Spleen (tissue), 7 donors: Measurements from ENCODE around the gene GNAI1.

Experiments
- POLR2A ChIP-seq, 3 donors: fragments of 450-650 bp; IDR thresholded peaks; one replicate each; pipeline ENCODE4 v1.5.1; 2017; ENCODE audit warnings: antibody characterized with exemption in 3 of 3, mild to moderate bottlenecking in 1 of 3
- TF ChIP-seq, protein P1 (sequence below), 11 experiments: fragments of 200-600 bp in 7 of 11; fragments of 450-650 bp in 4 of 11; sonication (generic) in 4 of 11; IDR thresholded peaks in 8 of 11; conservative IDR thresholded peaks in 3 of 11; 1 replicate in 7 of 11; 2 replicates in 4 of 11; pipeline versions ENCODE4 v1.4.0 to v1.8.0; 2016 to 2021; ENCODE audit warnings: antibody characterized with exemption in 11 of 11, inconsistent platforms in 4 of 11, mild to moderate bottlenecking in 1 of 11
- donor health status: DM: no; HTN: no; CAD: no; lungs with moderate emphysema.
- donor health status: DM: no; HTN: no; CAD: no.
- donor health status: DM: no; HTN: no; CAD: no.

DNA sequence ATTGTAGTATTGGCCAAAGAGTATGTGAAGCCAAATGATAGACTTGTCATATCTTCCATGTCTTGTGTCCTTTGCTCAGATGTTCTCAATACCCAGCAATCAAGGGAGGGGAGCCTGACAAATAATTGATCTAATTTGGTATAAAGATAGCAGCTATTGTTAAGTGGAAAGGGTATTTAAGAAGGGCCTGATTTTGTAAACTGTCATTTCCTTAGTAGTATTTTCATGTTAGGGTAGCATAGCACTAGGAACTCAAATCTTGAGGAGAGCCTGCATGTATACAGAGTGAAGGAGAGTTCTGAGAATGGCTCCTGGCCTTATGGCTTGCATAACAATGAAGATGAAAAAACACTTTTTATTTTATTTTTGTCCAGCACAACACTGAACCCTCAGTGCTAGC, 53.1 kb downstream of the GNAI1 start:
- TF ChIP-seq, protein P1, sequence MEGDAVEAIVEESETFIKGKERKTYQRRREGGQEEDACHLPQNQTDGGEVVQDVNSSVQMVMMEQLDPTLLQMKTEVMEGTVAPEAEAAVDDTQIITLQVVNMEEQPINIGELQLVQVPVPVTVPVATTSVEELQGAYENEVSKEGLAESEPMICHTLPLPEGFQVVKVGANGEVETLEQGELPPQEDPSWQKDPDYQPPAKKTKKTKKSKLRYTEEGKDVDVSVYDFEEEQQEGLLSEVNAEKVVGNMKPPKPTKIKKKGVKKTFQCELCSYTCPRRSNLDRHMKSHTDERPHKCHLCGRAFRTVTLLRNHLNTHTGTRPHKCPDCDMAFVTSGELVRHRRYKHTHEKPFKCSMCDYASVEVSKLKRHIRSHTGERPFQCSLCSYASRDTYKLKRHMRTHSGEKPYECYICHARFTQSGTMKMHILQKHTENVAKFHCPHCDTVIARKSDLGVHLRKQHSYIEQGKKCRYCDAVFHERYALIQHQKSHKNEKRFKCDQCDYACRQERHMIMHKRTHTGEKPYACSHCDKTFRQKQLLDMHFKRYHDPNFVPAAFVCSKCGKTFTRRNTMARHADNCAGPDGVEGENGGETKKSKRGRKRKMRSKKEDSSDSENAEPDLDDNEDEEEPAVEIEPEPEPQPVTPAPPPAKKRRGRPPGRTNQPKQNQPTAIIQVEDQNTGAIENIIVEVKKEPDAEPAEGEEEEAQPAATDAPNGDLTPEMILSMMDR (IDR thresholded peaks at IDR 0.05 in 8 of 11, conservative IDR thresholded peaks at IDR 0.05 in 3 of 11), result no peak
- no peak for TF ChIP-seq POLR2A (IDR thresholded peaks at IDR 0.05)
